Measurements from ENCODE around the gene PAIP2.
"Not testable (repeated sequence)": the region's sequence is repeated elsewhere in the genome, so short reads cannot be mapped to it uniquely, and the experiment has no call there.

PAIP2 gene

GRCh38 chr5:139381837-139382761 is 40.4 kb downstream of the PAIP2 start:
- H3K36me3 ChIP-seq (ENCODE audit: insufficient read depth, low read length), result no peaks in the 10 kb centered on the region
- H3K4me3 ChIP-seq (ENCODE audit: low read length), result no peak overlapping the region
- no peaks in the 10 kb centered on the region for H3K27me3 ChIP-seq (ENCODE audit: control insufficient read depth, insufficient read depth, low read length)
- H3K4me2 ChIP-seq (ENCODE audit: low read length), result no peak overlapping the region
- no peaks in the 10 kb centered on the region for H3K9me3 ChIP-seq (replicated peaks; ENCODE audit: low read length)
- H3K4me1 ChIP-seq (ENCODE audit: control insufficient read depth, insufficient read depth, low read length), result peaks cover 27% of the 10 kb centered on the region
- no peak overlapping the region for H3K9ac ChIP-seq (ENCODE audit: low read depth, low read length)

GRCh38 chr5:139382807-139383206 is 41.2 kb downstream of the PAIP2 start:
- Histone ChIP-seq H3K36me3 (ENCODE audit: insufficient read depth, low read length) (no peaks in the 10 kb centered on the region), H3K4me3 (ENCODE audit: low read length) (no peak overlapping the region), H3K4me1 (ENCODE audit: control insufficient read depth, insufficient read depth, low read length) (peaks cover 27% of the 10 kb centered on the region), H3K9me3 (replicated peaks; ENCODE audit: low read length) (no peaks in the 10 kb centered on the region), H3K27me3 (ENCODE audit: control insufficient read depth, insufficient read depth, low read length) (no peaks in the 10 kb centered on the region), H3K9ac (ENCODE audit: low read depth, low read length) (no peak overlapping the region), H3K4me2 (ENCODE audit: low read length) (no peak overlapping the region)

- Histone ChIP-seq H3K9ac (ENCODE audit: low read depth, low read length) (no peak within 1 kb of the TSS), H3K4me3 (ENCODE audit: low read length) (no peak within 1 kb of the TSS), H3K4me1 (ENCODE audit: control insufficient read depth, insufficient read depth, low read length) (peaks cover 32% of the 10 kb centered on the region), H3K4me2 (ENCODE audit: low read length) (no peak within 1 kb of the TSS), H3K27me3 (ENCODE audit: control insufficient read depth, insufficient read depth, low read length) (no peaks in the 10 kb centered on the region), H3K9me3 (replicated peaks; ENCODE audit: low read length) (no peaks in the 10 kb centered on the region), H3K36me3 (ENCODE audit: insufficient read depth, low read length) (no peaks in the 10 kb centered on the region)
Measured at GRCh38 chr5:139383275-139383992, 41.8 kb downstream of the PAIP2 start, which contains the start of gene SLC23A1. Gene SLC23A1 (minus strand): TSS chr5:139383297. CDS start chr5:139383253, 44 bp downstream.

GRCh38 chr5:139383993-139384590 is 42.4 kb downstream of the PAIP2 start:
- peak overlapping the region; percentile 85 for H3K4me2 ChIP-seq (ENCODE audit: low read length)
- peak overlapping the region; percentile 64 for H3K4me3 ChIP-seq (ENCODE audit: low read length)
- H3K9ac ChIP-seq (ENCODE audit: low read depth, low read length), result no peak overlapping the region
- H3K4me1 ChIP-seq (ENCODE audit: control insufficient read depth, insufficient read depth, low read length), result peaks cover 34% of the 10 kb centered on the region
- H3K27me3 ChIP-seq (ENCODE audit: control insufficient read depth, insufficient read depth, low read length), result no peaks in the 10 kb centered on the region
- H3K36me3 ChIP-seq (ENCODE audit: insufficient read depth, low read length), result no peaks in the 10 kb centered on the region
- H3K9me3 ChIP-seq (replicated peaks; ENCODE audit: low read length), result no peaks in the 10 kb centered on the region

- peak overlapping the region; percentile 68 for H3K9ac ChIP-seq (ENCODE audit: low read depth, low read length)
Measured at GRCh38 chr5:139384591-139385051, 43.0 kb downstream of the PAIP2 start.

GRCh38 chr5:139385061-139386049 is 43.7 kb downstream of the PAIP2 start:
- Histone ChIP-seq H3K4me2 (ENCODE audit: low read length) (peak overlapping the region; percentile 85), H3K4me1 (ENCODE audit: control insufficient read depth, insufficient read depth, low read length) (peaks cover 34% of the 10 kb centered on the region), H3K4me3 (ENCODE audit: low read length) (peak overlapping the region; percentile 64), H3K27me3 (ENCODE audit: control insufficient read depth, insufficient read depth, low read length) (no peaks in the 10 kb centered on the region), H3K36me3 (ENCODE audit: insufficient read depth, low read length) (no peaks in the 10 kb centered on the region), H3K9me3 (replicated peaks; ENCODE audit: low read length) (no peaks in the 10 kb centered on the region), H3K9ac (ENCODE audit: low read depth, low read length) (peak overlapping the region; percentile 68)

More at GRCh38 chr5:139384591-139385051, 43.0 kb downstream of the PAIP2 start:
- peak overlapping the region; percentile 85 for H3K4me2 ChIP-seq (ENCODE audit: low read length)
- H3K4me1 ChIP-seq (ENCODE audit: control insufficient read depth, insufficient read depth, low read length), result peaks cover 34% of the 10 kb centered on the region
- no peaks in the 10 kb centered on the region for H3K9me3 ChIP-seq (replicated peaks; ENCODE audit: low read length)
- H3K27me3 ChIP-seq (ENCODE audit: control insufficient read depth, insufficient read depth, low read length), result no peaks in the 10 kb centered on the region
- peak overlapping the region; percentile 64 for H3K4me3 ChIP-seq (ENCODE audit: low read length)
- H3K36me3 ChIP-seq (ENCODE audit: insufficient read depth, low read length), result no peaks in the 10 kb centered on the region

GRCh38 chr5:139386050-139386438 is 44.4 kb downstream of the PAIP2 start:
- H3K9ac ChIP-seq (ENCODE audit: low read depth, low read length), result no peak overlapping the region
- peaks cover 35% of the 10 kb centered on the region for H3K4me1 ChIP-seq (ENCODE audit: control insufficient read depth, insufficient read depth, low read length)
- no peak overlapping the region for H3K4me2 ChIP-seq (ENCODE audit: low read length)

GRCh38 chr5:139386956-139387355 is 45.3 kb downstream of the PAIP2 start:
- not testable (repeated sequence) for H3K36me3 ChIP-seq (ENCODE audit: insufficient read depth, low read length); H3K4me3 ChIP-seq (ENCODE audit: low read length); H3K9ac ChIP-seq (ENCODE audit: low read depth, low read length); H3K4me2 ChIP-seq (ENCODE audit: low read length); H3K27me3 ChIP-seq (ENCODE audit: control insufficient read depth, insufficient read depth, low read length); H3K9me3 ChIP-seq (replicated peaks; ENCODE audit: low read length)
- H3K4me1 ChIP-seq (ENCODE audit: control insufficient read depth, insufficient read depth, low read length), result peaks cover 44% of the 10 kb centered on the region

More at GRCh38 chr5:139386050-139386438, 44.4 kb downstream of the PAIP2 start:
- Histone ChIP-seq H3K27me3 (ENCODE audit: control insufficient read depth, insufficient read depth, low read length) (no peaks in the 10 kb centered on the region), H3K9me3 (replicated peaks; ENCODE audit: low read length) (no peaks in the 10 kb centered on the region), H3K4me3 (ENCODE audit: low read length) (no peak overlapping the region), H3K36me3 (ENCODE audit: insufficient read depth, low read length) (no peaks in the 10 kb centered on the region)

- no peaks in the 10 kb centered on the region for H3K9me3 ChIP-seq (replicated peaks; ENCODE audit: low read length)
- peaks cover 45% of the 10 kb centered on the region for H3K4me1 ChIP-seq (ENCODE audit: control insufficient read depth, insufficient read depth, low read length)
Measured at GRCh38 chr5:139387611-139388197, 46.0 kb downstream of the PAIP2 start.

GRCh38 chr5:139388198-139388821 is 46.7 kb downstream of the PAIP2 start:
- H3K27me3 ChIP-seq (ENCODE audit: control insufficient read depth, insufficient read depth, low read length), result no peaks in the 10 kb centered on the region
- H3K4me2 ChIP-seq (ENCODE audit: low read length), result peak overlapping the region; percentile 2
- no peaks in the 10 kb centered on the region for H3K9me3 ChIP-seq (replicated peaks; ENCODE audit: low read length)
- no peaks in the 10 kb centered on the region for H3K36me3 ChIP-seq (ENCODE audit: insufficient read depth, low read length)
- H3K9ac ChIP-seq (ENCODE audit: low read depth, low read length), result no peak overlapping the region
- peaks cover 41% of the 10 kb centered on the region for H3K4me1 ChIP-seq (ENCODE audit: control insufficient read depth, insufficient read depth, low read length)
- no peak overlapping the region for H3K4me3 ChIP-seq (ENCODE audit: low read length)

More at GRCh38 chr5:139387611-139388197, 46.0 kb downstream of the PAIP2 start:
- H3K4me2 ChIP-seq (ENCODE audit: low read length), result no peak overlapping the region
- H3K4me3 ChIP-seq (ENCODE audit: low read length), result no peak overlapping the region
- no peaks in the 10 kb centered on the region for H3K36me3 ChIP-seq (ENCODE audit: insufficient read depth, low read length)
- H3K9ac ChIP-seq (ENCODE audit: low read depth, low read length), result no peak overlapping the region
- no peaks in the 10 kb centered on the region for H3K27me3 ChIP-seq (ENCODE audit: control insufficient read depth, insufficient read depth, low read length)

All from skeletal muscle satellite cell (primary cell).